Measurements from ENCODE around the gene PHRF1. TPM values are rescaled to one million over a fixed set of nuclear protein-coding genes. Genes with fewer than 3 reads are reported as not detected.

Gene PHRF1
- polyA plus RNA-seq, 1 of the 3 experiments (the other 2 are of a cell fraction), result 22.7 TPM

DNA sequence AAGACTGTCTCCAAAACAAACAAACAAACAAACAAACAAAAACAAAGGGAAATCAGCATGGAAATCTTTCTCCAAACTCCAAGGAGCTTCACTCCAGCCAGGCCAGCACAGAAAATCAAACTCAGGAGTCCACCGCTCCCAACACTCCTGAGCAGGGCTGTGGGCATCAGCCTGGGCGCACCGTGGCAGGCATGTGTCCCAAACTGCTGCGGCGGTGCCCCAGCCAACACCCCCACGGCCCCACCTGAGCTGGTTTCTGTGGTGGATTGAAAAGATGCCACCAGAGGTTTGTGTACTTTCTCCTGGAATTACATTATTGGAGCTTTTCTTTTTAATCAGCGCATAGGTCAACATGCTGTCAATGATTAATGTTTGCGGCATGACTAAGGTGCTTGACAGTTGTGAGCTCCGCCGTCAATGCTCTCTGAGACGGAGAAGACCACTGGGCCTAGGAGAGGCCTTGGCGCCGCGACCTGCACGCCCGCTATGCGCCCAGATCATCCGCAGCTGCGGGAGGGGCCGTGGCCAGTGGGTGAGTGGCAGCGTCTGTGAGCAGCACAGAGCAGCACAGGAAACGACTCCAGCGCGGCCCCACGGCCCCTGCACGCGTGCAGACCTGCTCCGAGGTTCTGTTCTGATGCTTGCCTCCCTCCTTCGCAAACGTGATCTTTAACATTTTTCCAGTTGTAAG is 78.9 kb downstream of the PHRF1 start (continued):
- TF ChIP-seq, protein P1, sequence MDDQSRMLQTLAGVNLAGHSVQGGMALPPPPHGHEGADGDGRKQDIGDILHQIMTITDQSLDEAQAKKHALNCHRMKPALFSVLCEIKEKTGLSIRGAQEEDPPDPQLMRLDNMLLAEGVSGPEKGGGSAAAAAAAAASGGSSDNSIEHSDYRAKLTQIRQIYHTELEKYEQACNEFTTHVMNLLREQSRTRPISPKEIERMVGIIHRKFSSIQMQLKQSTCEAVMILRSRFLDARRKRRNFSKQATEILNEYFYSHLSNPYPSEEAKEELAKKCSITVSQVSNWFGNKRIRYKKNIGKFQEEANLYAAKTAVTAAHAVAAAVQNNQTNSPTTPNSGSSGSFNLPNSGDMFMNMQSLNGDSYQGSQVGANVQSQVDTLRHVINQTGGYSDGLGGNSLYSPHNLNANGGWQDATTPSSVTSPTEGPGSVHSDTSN (IDR thresholded peaks at IDR 0.05), result no peak
- TF ChIP-seq, protein P2, sequence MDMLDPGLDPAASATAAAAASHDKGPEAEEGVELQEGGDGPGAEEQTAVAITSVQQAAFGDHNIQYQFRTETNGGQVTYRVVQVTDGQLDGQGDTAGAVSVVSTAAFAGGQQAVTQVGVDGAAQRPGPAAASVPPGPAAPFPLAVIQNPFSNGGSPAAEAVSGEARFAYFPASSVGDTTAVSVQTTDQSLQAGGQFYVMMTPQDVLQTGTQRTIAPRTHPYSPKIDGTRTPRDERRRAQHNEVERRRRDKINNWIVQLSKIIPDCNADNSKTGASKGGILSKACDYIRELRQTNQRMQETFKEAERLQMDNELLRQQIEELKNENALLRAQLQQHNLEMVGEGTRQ (IDR thresholded peaks at IDR 0.05; ENCODE audit: borderline replicate concordance, low read depth, low read length), result no peak

DNA sequence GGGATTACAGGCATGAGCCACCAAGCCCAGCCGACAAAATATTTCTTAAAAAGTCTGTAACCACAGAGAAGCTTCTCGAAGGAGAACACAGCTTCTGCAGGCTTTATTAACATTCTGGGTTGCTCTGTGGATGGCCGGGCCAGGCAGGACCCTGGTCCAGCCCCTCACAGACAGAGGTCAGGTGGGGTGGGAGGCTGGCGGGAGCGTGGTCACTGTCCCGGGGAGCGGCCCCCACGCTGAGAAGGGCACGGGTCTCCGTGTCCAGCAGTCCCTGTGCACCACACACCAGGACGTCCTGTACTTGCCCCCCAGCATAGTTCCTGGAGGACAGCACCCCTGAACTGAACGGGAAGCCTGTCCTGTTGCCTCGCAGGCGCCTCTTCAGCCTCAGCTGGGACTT is 80.2 kb downstream of the PHRF1 start:
- Histone ChIP-seq H3K4me2 (no peak overlapping the region), H3K79me2 (ENCODE audit: insufficient read depth) (no peaks in the 10 kb centered on the region), H4K20me1 (ENCODE audit: insufficient read depth) (no peaks in the 10 kb centered on the region), H2AFZ (ENCODE audit: low read depth) (no peak overlapping the region), H3F3A (replicated peaks; ENCODE audit: insufficient read depth) (no peaks in the 10 kb centered on the region), H3K27ac (ENCODE audit: low read depth in 2 of 2, low read length in 1 of 2) (no peak overlapping the region), H3K9ac (no peak overlapping the region), H3K4me1 (ENCODE audit: control insufficient read depth in 1 of 2, insufficient read depth in 2 of 2, low read depth in 1 of 2, low read length in 1 of 2) (no peaks in the 10 kb centered on the region), H3K36me3 (replicated peaks in 1 of 2; ENCODE audit: control insufficient read depth in 1 of 2, insufficient read depth in 2 of 2, low read length in 1 of 2) (peaks cover 0 to 33% of the 10 kb centered on the region in 2 experiments), H3K27me3 (ENCODE audit: insufficient read depth) (no peaks in the 10 kb centered on the region), H3K9me3 (no peaks in the 10 kb centered on the region), H3K9me2 (no peaks in the 10 kb centered on the region), H3K4me3 (ENCODE audit: low read depth in 2 of 2, low read length in 1 of 2) (no peak overlapping the region)
- TF ChIP-seq, protein P3, sequence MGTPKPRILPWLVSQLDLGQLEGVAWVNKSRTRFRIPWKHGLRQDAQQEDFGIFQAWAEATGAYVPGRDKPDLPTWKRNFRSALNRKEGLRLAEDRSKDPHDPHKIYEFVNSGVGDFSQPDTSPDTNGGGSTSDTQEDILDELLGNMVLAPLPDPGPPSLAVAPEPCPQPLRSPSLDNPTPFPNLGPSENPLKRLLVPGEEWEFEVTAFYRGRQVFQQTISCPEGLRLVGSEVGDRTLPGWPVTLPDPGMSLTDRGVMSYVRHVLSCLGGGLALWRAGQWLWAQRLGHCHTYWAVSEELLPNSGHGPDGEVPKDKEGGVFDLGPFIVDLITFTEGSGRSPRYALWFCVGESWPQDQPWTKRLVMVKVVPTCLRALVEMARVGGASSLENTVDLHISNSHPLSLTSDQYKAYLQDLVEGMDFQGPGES (IDR thresholded peaks at IDR 0.05; ENCODE audit: low read depth, low read length), result no peak
- TF ChIP-seq YY1 (IDR thresholded peaks at IDR 0.05; ENCODE audit: low read depth) (no peak), GABPA (IDR thresholded peaks at IDR 0.05; ENCODE audit: low read depth) (no peak), ELF1 (IDR thresholded peaks at IDR 0.05) (no peak), TAF1 (IDR thresholded peaks at IDR 0.05; ENCODE audit: borderline replicate concordance, low read depth, low read length) (no peak), CHD2 (IDR thresholded peaks at IDR 0.05; ENCODE audit: low read length, partially characterized antibody) (no peak), FOXM1 (IDR thresholded peaks at IDR 0.05; ENCODE audit: low read depth) (no peak)
- TF ChIP-seq, protein P4, sequence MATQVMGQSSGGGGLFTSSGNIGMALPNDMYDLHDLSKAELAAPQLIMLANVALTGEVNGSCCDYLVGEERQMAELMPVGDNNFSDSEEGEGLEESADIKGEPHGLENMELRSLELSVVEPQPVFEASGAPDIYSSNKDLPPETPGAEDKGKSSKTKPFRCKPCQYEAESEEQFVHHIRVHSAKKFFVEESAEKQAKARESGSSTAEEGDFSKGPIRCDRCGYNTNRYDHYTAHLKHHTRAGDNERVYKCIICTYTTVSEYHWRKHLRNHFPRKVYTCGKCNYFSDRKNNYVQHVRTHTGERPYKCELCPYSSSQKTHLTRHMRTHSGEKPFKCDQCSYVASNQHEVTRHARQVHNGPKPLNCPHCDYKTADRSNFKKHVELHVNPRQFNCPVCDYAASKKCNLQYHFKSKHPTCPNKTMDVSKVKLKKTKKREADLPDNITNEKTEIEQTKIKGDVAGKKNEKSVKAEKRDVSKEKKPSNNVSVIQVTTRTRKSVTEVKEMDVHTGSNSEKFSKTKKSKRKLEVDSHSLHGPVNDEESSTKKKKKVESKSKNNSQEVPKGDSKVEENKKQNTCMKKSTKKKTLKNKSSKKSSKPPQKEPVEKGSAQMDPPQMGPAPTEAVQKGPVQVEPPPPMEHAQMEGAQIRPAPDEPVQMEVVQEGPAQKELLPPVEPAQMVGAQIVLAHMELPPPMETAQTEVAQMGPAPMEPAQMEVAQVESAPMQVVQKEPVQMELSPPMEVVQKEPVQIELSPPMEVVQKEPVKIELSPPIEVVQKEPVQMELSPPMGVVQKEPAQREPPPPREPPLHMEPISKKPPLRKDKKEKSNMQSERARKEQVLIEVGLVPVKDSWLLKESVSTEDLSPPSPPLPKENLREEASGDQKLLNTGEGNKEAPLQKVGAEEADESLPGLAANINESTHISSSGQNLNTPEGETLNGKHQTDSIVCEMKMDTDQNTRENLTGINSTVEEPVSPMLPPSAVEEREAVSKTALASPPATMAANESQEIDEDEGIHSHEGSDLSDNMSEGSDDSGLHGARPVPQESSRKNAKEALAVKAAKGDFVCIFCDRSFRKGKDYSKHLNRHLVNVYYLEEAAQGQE (IDR thresholded peaks at IDR 0.05; ENCODE audit: low read depth, low read length), result no peak
- TF ChIP-seq, protein P1 (IDR thresholded peaks at IDR 0.05), result no peak
- TF ChIP-seq, protein P5, sequence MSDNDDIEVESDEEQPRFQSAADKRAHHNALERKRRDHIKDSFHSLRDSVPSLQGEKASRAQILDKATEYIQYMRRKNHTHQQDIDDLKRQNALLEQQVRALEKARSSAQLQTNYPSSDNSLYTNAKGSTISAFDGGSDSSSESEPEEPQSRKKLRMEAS (IDR thresholded peaks at IDR 0.05; ENCODE audit: low read depth), result no peak
- ChIA-PET POLR2A (no interaction called here), CTCF (interaction anchor here (1.3 to 13.1 kb wide), 2 partner anchors 69 to 102 kb away, joined by 3 to 150 read pairs; no protein-coding TSS in a partner anchor)
- DNase-seq, result no peak
- WGBS (ENCODE audit: low lambda C conversion rate), result 91% methylated on average over 11 of the region's 14 CpGs
